RWPE2 (cell line): ENCODE data around the gene NFIX.

Source experiments
- ATAC-seq: fragments of 200-7000 bp; cut with Tn5 transposase; 3 replicates; pipeline ENCODE4 v1.9.1; 2021; ENCODE audit warnings: low read depth
- DNase-seq: peaks from one replicate; pipeline ENCODE4 v3.0.0-alpha.2; 2020; ENCODE audit warnings: low spot score
- H3K27ac ChIP-seq: fragments of 450-650 bp; 2 replicates; pipeline ENCODE4 v1.5.1; 2017; ENCODE audit warnings: mild to moderate bottlenecking; ENCODE audit not compliant: poor library complexity, severe bottlenecking
- H3K27me3 ChIP-seq: fragments of 250-450 bp; sonication (Bioruptor Pico); 2 replicates; pipeline ENCODE4 v1.5.1; 2021; ENCODE audit warnings: mild to moderate bottlenecking, moderate library complexity; ENCODE audit not compliant: insufficient read depth, poor library complexity, severe bottlenecking
- H3K36me3 ChIP-seq: fragments of 250-450 bp; sonication (Bioruptor Pico); 2 replicates; pipeline ENCODE4 v1.5.1; 2020; ENCODE audit warnings: low read depth, mild to moderate bottlenecking, moderate library complexity
- H3K4me1 ChIP-seq: fragments of 250-450 bp; sonication (Bioruptor Pico); 2 replicates; pipeline ENCODE4 v1.5.1; 2021; ENCODE audit warnings: mild to moderate bottlenecking, moderate library complexity; ENCODE audit not compliant: insufficient read depth, poor library complexity, severe bottlenecking
- H3K4me3 ChIP-seq: fragments of 250-450 bp; sonication (Bioruptor Pico); 2 replicates; pipeline ENCODE4 v1.5.1; 2021; ENCODE audit warnings: mild to moderate bottlenecking, moderate library complexity; ENCODE audit not compliant: severe bottlenecking
- H3K9me3 ChIP-seq: fragments of 250-450 bp; sonication (Bioruptor Pico); 2 replicates; pipeline ENCODE4 v1.5.1; 2021; ENCODE audit warnings: mild to moderate bottlenecking, moderate library complexity; ENCODE audit not compliant: severe bottlenecking
- TF ChIP-seq, protein P1 (sequence below): fragments of 450-650 bp; IDR thresholded peaks from one replicate; pipeline ENCODE4 v1.5.1; 2017; ENCODE audit warnings: mild to moderate bottlenecking, moderate library complexity; ENCODE audit not compliant: poor library complexity, severe bottlenecking

Gene NFIX

DNA sequence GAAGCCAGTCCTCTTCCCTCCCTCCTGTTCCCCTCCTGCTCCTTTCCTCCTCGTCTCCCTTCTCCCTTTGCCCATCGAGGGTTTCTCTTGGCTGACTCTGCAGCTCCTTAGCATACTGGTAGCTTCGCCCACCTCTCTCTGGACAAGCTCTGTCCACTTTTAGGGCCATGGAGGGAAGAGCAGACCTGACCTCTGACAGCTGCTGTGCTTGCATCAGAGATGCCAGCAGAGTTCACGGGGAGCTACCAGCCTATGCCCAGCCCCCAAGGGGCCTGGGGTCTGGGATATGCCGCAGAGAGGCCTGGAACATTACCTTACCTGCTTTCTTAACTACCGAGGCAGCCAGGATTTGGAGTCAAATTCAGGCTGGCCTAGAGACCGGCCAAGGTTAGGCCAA, 87.7 kb downstream of the NFIX start:
- Histone ChIP-seq H3K9me3 (no peaks in the 10 kb centered on the region), H3K4me1 (no peaks in the 10 kb centered on the region), H3K27me3 (no peaks in the 10 kb centered on the region), H3K4me3 (no peak overlapping the region), H3K27ac (no peak overlapping the region), H3K36me3 (peaks cover 14% of the 10 kb centered on the region)
- DNase-seq (no peak), ATAC-seq (no peak)
- TF ChIP-seq, protein P1, sequence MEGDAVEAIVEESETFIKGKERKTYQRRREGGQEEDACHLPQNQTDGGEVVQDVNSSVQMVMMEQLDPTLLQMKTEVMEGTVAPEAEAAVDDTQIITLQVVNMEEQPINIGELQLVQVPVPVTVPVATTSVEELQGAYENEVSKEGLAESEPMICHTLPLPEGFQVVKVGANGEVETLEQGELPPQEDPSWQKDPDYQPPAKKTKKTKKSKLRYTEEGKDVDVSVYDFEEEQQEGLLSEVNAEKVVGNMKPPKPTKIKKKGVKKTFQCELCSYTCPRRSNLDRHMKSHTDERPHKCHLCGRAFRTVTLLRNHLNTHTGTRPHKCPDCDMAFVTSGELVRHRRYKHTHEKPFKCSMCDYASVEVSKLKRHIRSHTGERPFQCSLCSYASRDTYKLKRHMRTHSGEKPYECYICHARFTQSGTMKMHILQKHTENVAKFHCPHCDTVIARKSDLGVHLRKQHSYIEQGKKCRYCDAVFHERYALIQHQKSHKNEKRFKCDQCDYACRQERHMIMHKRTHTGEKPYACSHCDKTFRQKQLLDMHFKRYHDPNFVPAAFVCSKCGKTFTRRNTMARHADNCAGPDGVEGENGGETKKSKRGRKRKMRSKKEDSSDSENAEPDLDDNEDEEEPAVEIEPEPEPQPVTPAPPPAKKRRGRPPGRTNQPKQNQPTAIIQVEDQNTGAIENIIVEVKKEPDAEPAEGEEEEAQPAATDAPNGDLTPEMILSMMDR = no peak

DNA sequence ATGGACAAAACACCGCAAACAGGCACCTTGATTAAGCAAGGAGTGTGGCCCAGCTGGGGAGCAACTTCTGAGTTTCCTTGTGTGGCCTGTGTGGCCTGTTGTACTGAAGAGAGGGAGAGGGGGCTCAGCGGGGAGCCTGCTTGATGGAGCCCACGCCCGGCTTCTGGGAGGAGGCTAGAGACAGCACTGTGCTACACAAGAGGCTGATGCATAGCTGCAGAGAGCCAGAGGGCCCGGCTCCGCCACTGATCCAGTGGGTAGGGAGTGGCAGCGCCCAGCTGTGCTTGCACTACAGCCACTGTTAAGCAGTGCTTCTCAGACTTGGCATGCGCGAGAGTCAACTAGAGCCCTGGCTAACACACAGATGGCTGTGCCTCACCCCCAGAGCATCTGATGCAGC, 88.4 kb downstream of the NFIX start:
- no peaks in the 10 kb centered on the region for H3K27me3 ChIP-seq
- DNase-seq (no peak), ATAC-seq (no peak)
- TF ChIP-seq, protein P1 = no peak
- no peak overlapping the region for H3K27ac ChIP-seq
- H3K4me1 ChIP-seq = no peaks in the 10 kb centered on the region
- H3K9me3 ChIP-seq = no peaks in the 10 kb centered on the region
- no peak overlapping the region for H3K4me3 ChIP-seq
- peaks cover 14% of the 10 kb centered on the region for H3K36me3 ChIP-seq

DNA sequence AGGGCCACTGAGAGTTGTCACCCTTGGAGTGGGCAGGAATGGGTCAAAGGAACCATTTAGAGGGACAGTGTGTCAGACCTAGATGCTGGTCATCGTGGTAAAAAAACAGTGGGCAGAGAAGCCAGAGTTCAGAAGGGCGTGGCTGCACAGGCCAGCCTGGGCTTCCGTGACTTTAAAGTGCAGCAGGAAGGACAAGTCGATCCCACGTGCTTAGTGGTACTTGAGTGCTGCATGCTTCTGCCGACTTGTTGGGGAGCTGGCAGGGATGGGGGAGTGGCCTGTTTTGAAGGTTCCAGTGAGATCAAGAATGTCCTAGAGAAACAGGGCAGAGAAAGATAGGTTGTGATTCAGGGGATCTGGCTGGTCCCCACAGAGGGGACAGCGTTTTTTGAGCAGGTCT, 90.4 kb downstream of the NFIX start:
- Histone ChIP-seq H3K4me1 (no peaks in the 10 kb centered on the region), H3K27ac (no peak overlapping the region), H3K36me3 (peaks cover 7% of the 10 kb centered on the region; the same call in 1 of the 2 replicates), H3K4me3 (no peak overlapping the region), H3K27me3 (no peaks in the 10 kb centered on the region), H3K9me3 (no peaks in the 10 kb centered on the region)
- TF ChIP-seq, protein P1 = no peak
- ATAC-seq (no peak), DNase-seq (no peak)

DNA sequence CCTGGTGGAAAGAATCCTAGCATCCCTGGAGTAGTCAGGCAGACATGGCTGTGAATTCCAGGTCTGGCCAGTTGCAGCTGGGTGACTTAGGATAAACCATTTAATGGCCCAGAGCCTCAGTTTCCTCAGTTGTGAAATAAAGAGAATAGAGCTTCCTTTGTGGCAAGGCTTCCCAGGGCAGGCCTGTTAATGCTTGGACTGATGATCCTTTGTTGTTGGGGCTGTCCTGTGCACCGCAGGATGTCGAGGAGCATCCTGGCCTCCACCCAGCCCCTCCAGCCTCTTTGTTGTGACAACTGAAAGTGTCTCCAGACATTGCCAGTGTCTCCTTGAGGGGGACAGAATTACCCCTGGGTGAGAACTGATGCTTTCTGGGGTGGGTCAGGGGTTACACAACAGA, 91.1 kb downstream of the NFIX start:
- Histone ChIP-seq H3K4me1 (no peaks in the 10 kb centered on the region), H3K27ac (no peak overlapping the region), H3K36me3 (peaks cover 7% of the 10 kb centered on the region; the same call in 1 of the 2 replicates), H3K4me3 (no peak overlapping the region), H3K9me3 (no peaks in the 10 kb centered on the region), H3K27me3 (no peaks in the 10 kb centered on the region)
- ATAC-seq (no peak), DNase-seq (no peak)
- TF ChIP-seq, protein P1 = no peak

DNA sequence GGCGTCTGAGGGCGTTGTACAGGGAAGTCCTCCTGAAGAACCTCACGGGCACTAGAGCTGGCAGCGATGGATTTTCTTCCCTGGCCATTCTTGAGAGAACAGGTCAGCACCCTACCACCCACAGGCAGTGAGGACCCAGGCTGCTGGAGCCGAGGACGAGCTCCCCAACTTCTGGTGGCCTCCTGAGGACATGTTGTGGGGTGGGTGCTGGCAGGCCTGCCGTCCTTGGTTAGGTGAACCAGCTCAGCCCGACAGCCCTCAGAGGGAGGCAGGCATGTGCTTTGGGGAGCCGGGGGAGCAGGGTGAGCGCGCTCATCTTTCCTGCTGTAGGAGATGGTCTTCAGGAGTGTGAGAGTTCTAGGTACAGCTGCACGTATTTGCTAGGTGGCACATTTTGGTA, 92.0 kb downstream of the NFIX start:
- H3K4me1 ChIP-seq = no peaks in the 10 kb centered on the region
- TF ChIP-seq, protein P1 = no peak
- no peak for DNase-seq
- ATAC-seq = no peak
- H3K36me3 ChIP-seq = peaks cover 3% of the 10 kb centered on the region; the same call in 1 of the 2 replicates
- H3K27me3 ChIP-seq = no peaks in the 10 kb centered on the region
- H3K4me3 ChIP-seq = no peak overlapping the region
- no peaks in the 10 kb centered on the region for H3K9me3 ChIP-seq
- no peak overlapping the region for H3K27ac ChIP-seq
